ENCODE results near the gene TRAFD1. TPM values are rescaled to one million over a fixed set of nuclear protein-coding genes. Genes with fewer than 3 reads are reported as not detected.

TRAFD1 gene
- total and polyA plus RNA-seq, 2 of the 13 experiments (the other 11 are each of a cell fraction or from before 2014, with no cell fraction given): 9.5 to 20.9 TPM

DNA sequence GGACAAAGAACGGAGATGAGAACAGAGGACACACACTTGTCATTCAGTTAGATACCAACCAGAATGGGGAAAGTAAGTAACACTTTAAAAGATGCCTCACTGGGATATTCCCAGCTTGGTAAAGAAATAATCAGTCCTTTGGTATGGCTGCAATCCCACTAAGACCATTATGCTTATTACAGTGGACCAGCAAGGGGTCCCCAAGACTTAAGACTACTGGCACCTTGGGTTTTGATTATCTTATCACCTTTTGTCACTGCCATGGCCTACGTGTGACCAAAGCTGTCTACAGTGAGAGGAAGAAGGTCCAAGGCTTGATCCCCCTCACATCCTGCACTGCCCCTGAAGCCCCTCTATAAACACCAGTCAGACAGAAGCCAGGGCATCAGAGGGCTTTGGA lies 65.8 kb downstream of the TRAFD1 start:
- no peak overlapping the region for H3K4me2 ChIP-seq (ENCODE audit: low read depth, low read length)
- ChIA-PET CTCF (ENCODE audit: low intra/inter-chr PET ratio, low total read pairs) (no interaction called here), POLR2A (no interaction called here)
- TF ChIP-seq ZBTB7B (CRISPR knock-in tag; IDR thresholded peaks at IDR 0.05) (no peak), ZNF780A (CRISPR knock-in tag; IDR thresholded peaks at IDR 0.05) (no peak), TP53 (CRISPR knock-in tag; conservative IDR thresholded peaks at IDR 0.05) (no peak), ADNP (CRISPR knock-in tag; IDR thresholded peaks at IDR 0.05) (no peak), RORA (CRISPR knock-in tag; IDR thresholded peaks at IDR 0.05) (no peak), CBX2 (IDR thresholded peaks at IDR 0.05; ENCODE audit: low read depth, low read length) (no peak), CBX2 (CRISPR knock-in tag; IDR thresholded peaks at IDR 0.05; ENCODE audit: low read depth) (no peak), FOXC1 (CRISPR knock-in tag; IDR thresholded peaks at IDR 0.05; ENCODE audit: borderline replicate concordance) (no peak), FLYWCH1 (CRISPR knock-in tag; IDR thresholded peaks at IDR 0.05) (no peak)
- TF ChIP-seq, protein P1, sequence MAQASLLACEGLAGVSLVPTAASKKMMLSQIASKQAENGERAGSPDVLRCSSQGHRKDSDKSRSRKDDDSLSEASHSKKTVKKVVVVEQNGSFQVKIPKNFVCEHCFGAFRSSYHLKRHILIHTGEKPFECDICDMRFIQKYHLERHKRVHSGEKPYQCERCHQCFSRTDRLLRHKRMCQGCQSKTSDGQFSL (CRISPR knock-in tag; IDR thresholded peaks at IDR 0.05): no peak
- in situ Hi-C loops (cut with HindIII; ENCODE audit: extremely low pct_ligation_motif_present, low pct_unique_long_range_greater_than_20kb): no loop called here
- peaks cover 9% of the 10 kb centered on the region for H3K4me1 ChIP-seq (ENCODE audit: insufficient read depth, low read length)
- no peak overlapping the region for H3K9ac ChIP-seq (ENCODE audit: insufficient read depth, low read depth, low read length)
- no peaks in the 10 kb centered on the region for H3K27me3 ChIP-seq (ENCODE audit: control insufficient read depth in 1 of 2, insufficient read depth in 2 of 2, low read length in 2 of 2)
- no peak overlapping the region for H2AFZ ChIP-seq (ENCODE audit: low read length)
- no peaks in the 10 kb centered on the region for H3K79me2 ChIP-seq (ENCODE audit: insufficient read depth, low read length)
- H3K27ac ChIP-seq (ENCODE audit: extremely low read length, insufficient read depth, low read length): no peak overlapping the region
- H3K4me3 ChIP-seq (replicated peaks in 1 of 3; ENCODE audit: insufficient read depth in 1 of 3, low read depth in 2 of 3, low read length in 3 of 3): no peak overlapping the region
- H3K36me3 ChIP-seq (replicated peaks in 1 of 2; ENCODE audit: control insufficient read depth in 1 of 2, insufficient read depth in 2 of 2, low read length in 2 of 2): peaks cover 5 to 44% of the 10 kb centered on the region in 2 experiments; a peak in 4 of 5 replicates
- 95% methylated on average over 2 of the region's 2 CpGs for WGBS (ENCODE audit: low lambda C conversion rate)
- intact Hi-C loops (cut with micrococcal nuclease; ENCODE audit: unreplicated experiment): no loop called here
- no peak for DNase-seq (ENCODE audit: low spot score)
- no peaks in the 10 kb centered on the region for H3K9me3 ChIP-seq (ENCODE audit: low read length)
- ATAC-seq: no peak
- no peaks in the 10 kb centered on the region for H4K20me1 ChIP-seq (ENCODE audit: insufficient read depth, low read length)
- no peak for FAIRE-seq
- no TSS peak for BruUV-seq (replicated peaks)

DNA sequence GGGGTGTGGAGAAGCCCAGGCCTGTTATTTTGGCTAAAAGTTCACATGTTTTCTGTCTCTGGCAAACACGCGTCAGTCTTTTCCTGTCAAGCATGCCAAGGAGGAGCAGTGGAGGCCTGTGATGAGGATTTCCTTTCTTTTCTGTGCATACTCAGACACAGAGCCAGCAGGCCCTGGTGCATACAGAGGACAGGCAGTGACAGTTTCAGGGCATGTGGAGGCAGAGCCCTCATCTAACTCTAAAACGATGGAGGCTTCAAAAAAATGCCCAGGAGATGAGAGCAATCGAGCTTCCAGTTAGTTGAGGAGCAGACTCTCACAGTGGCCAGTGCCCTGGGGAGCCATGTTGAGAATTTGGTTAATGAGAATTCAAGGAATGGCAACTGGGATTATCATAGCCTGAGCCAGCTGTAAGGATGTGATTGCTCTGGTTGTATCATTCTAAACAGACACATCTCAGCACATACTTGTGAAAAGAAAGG lies 66.5 kb downstream of the TRAFD1 start:
- no peaks in the 10 kb centered on the region for H3K79me2 ChIP-seq (ENCODE audit: insufficient read depth, low read length)
- H3K4me1 ChIP-seq (ENCODE audit: insufficient read depth, low read length): peaks cover 9% of the 10 kb centered on the region
- H3K27me3 ChIP-seq (ENCODE audit: control insufficient read depth in 1 of 2, insufficient read depth in 2 of 2, low read length in 2 of 2): no peaks in the 10 kb centered on the region
- H3K4me2 ChIP-seq (ENCODE audit: low read depth, low read length): no peak overlapping the region
- no peak for DNase-seq (ENCODE audit: low spot score)
- H3K9me3 ChIP-seq (ENCODE audit: low read length): no peaks in the 10 kb centered on the region
- BruUV-seq (replicated peaks): no TSS peak
- no peak for FAIRE-seq
- H3K36me3 ChIP-seq (replicated peaks in 1 of 2; ENCODE audit: control insufficient read depth in 1 of 2, insufficient read depth in 2 of 2, low read length in 2 of 2): peaks cover 5 to 44% of the 10 kb centered on the region in 2 experiments; a peak in 4 of 5 replicates
- no peaks in the 10 kb centered on the region for H4K20me1 ChIP-seq (ENCODE audit: insufficient read depth, low read length)
- no peak for ATAC-seq
- POLR2A ChIA-PET: no interaction called here
- 90% methylated on average over 4 of the region's 4 CpGs for WGBS (ENCODE audit: low lambda C conversion rate)
- in situ Hi-C loops (cut with HindIII; ENCODE audit: extremely low pct_ligation_motif_present, low pct_unique_long_range_greater_than_20kb) (no loop called here), intact Hi-C loops (cut with micrococcal nuclease; ENCODE audit: unreplicated experiment) (no loop called here)
- H3K9ac ChIP-seq (ENCODE audit: insufficient read depth, low read depth, low read length): no peak overlapping the region
- no peak overlapping the region for H2AFZ ChIP-seq (ENCODE audit: low read length)
- no peak overlapping the region for H3K27ac ChIP-seq (ENCODE audit: extremely low read length, insufficient read depth, low read length)
- CTCF ChIA-PET (ENCODE audit: low intra/inter-chr PET ratio, low total read pairs): no interaction called here
- H3K4me3 ChIP-seq (replicated peaks in 1 of 3; ENCODE audit: insufficient read depth in 1 of 3, low read depth in 2 of 3, low read length in 3 of 3): no peak overlapping the region
- TF ChIP-seq, protein P2, sequence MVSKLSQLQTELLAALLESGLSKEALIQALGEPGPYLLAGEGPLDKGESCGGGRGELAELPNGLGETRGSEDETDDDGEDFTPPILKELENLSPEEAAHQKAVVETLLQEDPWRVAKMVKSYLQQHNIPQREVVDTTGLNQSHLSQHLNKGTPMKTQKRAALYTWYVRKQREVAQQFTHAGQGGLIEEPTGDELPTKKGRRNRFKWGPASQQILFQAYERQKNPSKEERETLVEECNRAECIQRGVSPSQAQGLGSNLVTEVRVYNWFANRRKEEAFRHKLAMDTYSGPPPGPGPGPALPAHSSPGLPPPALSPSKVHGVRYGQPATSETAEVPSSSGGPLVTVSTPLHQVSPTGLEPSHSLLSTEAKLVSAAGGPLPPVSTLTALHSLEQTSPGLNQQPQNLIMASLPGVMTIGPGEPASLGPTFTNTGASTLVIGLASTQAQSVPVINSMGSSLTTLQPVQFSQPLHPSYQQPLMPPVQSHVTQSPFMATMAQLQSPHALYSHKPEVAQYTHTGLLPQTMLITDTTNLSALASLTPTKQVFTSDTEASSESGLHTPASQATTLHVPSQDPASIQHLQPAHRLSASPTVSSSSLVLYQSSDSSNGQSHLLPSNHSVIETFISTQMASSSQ (IDR thresholded peaks at IDR 0.05; ENCODE audit: low read depth): no peak
- TF ChIP-seq, protein P2 (CRISPR knock-in tag; IDR thresholded peaks at IDR 0.05; ENCODE audit: borderline replicate concordance): no peak
- no peak for TF ChIP-seq SATB2 (CRISPR knock-in tag; IDR thresholded peaks at IDR 0.05)
- no peak for TF ChIP-seq ZNF777 (CRISPR knock-in tag; IDR thresholded peaks at IDR 0.05)
- no peak for TF ChIP-seq ZFP36 (IDR thresholded peaks at IDR 0.05; ENCODE audit: borderline replicate concordance, low read depth, low read length, partially characterized antibody)
- no peak for TF ChIP-seq SYNCRIP (IDR thresholded peaks at IDR 0.05; ENCODE audit: insufficient read depth, low read depth, low read length)
- TF ChIP-seq HDAC1 (CRISPR knock-in tag; IDR thresholded peaks at IDR 0.05): no peak
